SK-N-SH treated with all-trans-retinoic acid at 6 μM for 48 hours (cell line): ENCODE measurements around the gene GNGT2.
"Not testable (repeated sequence)": the region's sequence is repeated elsewhere in the genome, so short reads cannot be mapped to it uniquely, and the experiment has no call there.

ENCODE experiments used
- ATAC-seq: fragments of 200-7000 bp; cut with Tn5 transposase; 3 replicates; pipeline ENCODE4 v1.9.1; 2020; ENCODE audit warnings: mild to moderate bottlenecking, moderate library complexity
- ARNTL ChIP-seq: fragments of 450-650 bp; formaldehyde crosslinking; IDR thresholded peaks from 2 replicates; pipeline ENCODE4 v1.5.0; 2020; ENCODE audit warnings: low read depth, mild to moderate bottlenecking, moderate library complexity, borderline replicate concordance
- BACH2 ChIP-seq: fragments of 250-450 bp; sonication (Bioruptor Pico); IDR thresholded peaks from 2 replicates; pipeline ENCODE4 v1.9.0; 2021; ENCODE audit warnings: mild to moderate bottlenecking, borderline replicate concordance
- CREB5 ChIP-seq: fragments of 250-450 bp; sonication (Bioruptor Pico); IDR thresholded peaks from 2 replicates; pipeline ENCODE4 v1.5.1; 2020; ENCODE audit warnings: low read depth, mild to moderate bottlenecking, moderate library complexity
- CSDC2 ChIP-seq: fragments of 250-450 bp; sonication (Bioruptor Pico); IDR thresholded peaks from 2 replicates; pipeline ENCODE4 v1.5.0; 2020; ENCODE audit warnings: mild to moderate bottlenecking, moderate library complexity
- CSRNP3 ChIP-seq: fragments of 250-450 bp; sonication (Bioruptor Pico); IDR thresholded peaks from 2 replicates; pipeline ENCODE4 v1.5.1; 2021; ENCODE audit warnings: mild to moderate bottlenecking, moderate library complexity
- ESRRG ChIP-seq: fragments of 250-450 bp; sonication (Bioruptor Pico); IDR thresholded peaks from 2 replicates; pipeline ENCODE4 v1.6.1; 2021; ENCODE audit warnings: mild to moderate bottlenecking
- GLIS3 ChIP-seq: fragments of 250-450 bp; sonication (Bioruptor Pico); IDR thresholded peaks from 2 replicates; pipeline ENCODE4 v1.5.0; 2020; ENCODE audit warnings: mild to moderate bottlenecking, moderate library complexity
- ISL1 ChIP-seq: fragments of 250-450 bp; sonication (Bioruptor Pico); IDR thresholded peaks from 2 replicates; pipeline ENCODE4 v2.1.2; 2022; ENCODE audit warnings: mild to moderate bottlenecking, moderate library complexity
- OSR1 ChIP-seq: fragments of 250-450 bp; sonication (Bioruptor Pico); IDR thresholded peaks from 2 replicates; pipeline ENCODE4 v1.8.0; 2022; ENCODE audit warnings: moderate library complexity, mild to moderate bottlenecking, inconsistent platforms
- PATZ1 ChIP-seq: fragments of 250-450 bp; sonication (Bioruptor Pico); IDR thresholded peaks from 2 replicates; pipeline ENCODE4 v1.8.0; 2020; ENCODE audit warnings: mild to moderate bottlenecking, moderate library complexity, borderline replicate concordance
- POU6F1 ChIP-seq: fragments of 250-450 bp; sonication (Bioruptor Pico); IDR thresholded peaks from 2 replicates; pipeline ENCODE4 v1.8.0; 2021; ENCODE audit warnings: low read depth, mild to moderate bottlenecking, moderate library complexity, borderline replicate concordance
- PPARA ChIP-seq: fragments of 250-450 bp; sonication (Bioruptor Pico); IDR thresholded peaks from 2 replicates; pipeline ENCODE4 v1.5.0; 2020; ENCODE audit warnings: mild to moderate bottlenecking, borderline replicate concordance
- RARB ChIP-seq: fragments of 250-450 bp; sonication (Bioruptor Pico); IDR thresholded peaks from 2 replicates; pipeline ENCODE4 v1.8.0; 2021; ENCODE audit warnings: mild to moderate bottlenecking, moderate library complexity
- SNAI2 ChIP-seq: fragments of 250-450 bp; sonication (Bioruptor Pico); IDR thresholded peaks from 2 replicates; pipeline ENCODE4 v1.5.0; 2020; ENCODE audit warnings: mild to moderate bottlenecking, moderate library complexity
- TCF4 ChIP-seq: fragments of 250-450 bp; sonication (Bioruptor Pico); IDR thresholded peaks from 2 replicates; pipeline ENCODE4 v1.8.0; 2021; ENCODE audit warnings: mild to moderate bottlenecking, moderate library complexity, borderline replicate concordance
- TOX ChIP-seq: fragments of 250-450 bp; sonication (Bioruptor Pico); IDR thresholded peaks from 2 replicates; pipeline ENCODE4 v1.8.0; 2021; ENCODE audit warnings: mild to moderate bottlenecking, moderate library complexity, borderline replicate concordance
- TSHZ2 ChIP-seq: fragments of 250-450 bp; sonication (Bioruptor Pico); IDR thresholded peaks from 2 replicates; pipeline ENCODE4 v1.5.0; 2020; ENCODE audit warnings: mild to moderate bottlenecking, moderate library complexity
- ZC3H10 ChIP-seq: fragments of 250-450 bp; sonication (Bioruptor Pico); IDR thresholded peaks from 2 replicates; pipeline ENCODE4 v1.5.1; 2021; ENCODE audit warnings: mild to moderate bottlenecking, moderate library complexity
- ZFP3 ChIP-seq: fragments of 250-450 bp; sonication (Bioruptor Pico); IDR thresholded peaks from 2 replicates; pipeline ENCODE4 v1.5.0; 2020; ENCODE audit warnings: mild to moderate bottlenecking, moderate library complexity
- ZFP30 ChIP-seq: fragments of 450-650 bp; formaldehyde crosslinking; IDR thresholded peaks from 2 replicates; pipeline ENCODE4 v1.5.0; 2022; ENCODE audit warnings: mild to moderate bottlenecking, moderate library complexity
- ZNF565 ChIP-seq: fragments of 450-650 bp; formaldehyde crosslinking; conservative IDR thresholded peaks from 2 replicates; pipeline ENCODE4 v1.5.0; 2020; ENCODE audit warnings: low read depth, mild to moderate bottlenecking, moderate library complexity
- ZNF70 ChIP-seq: fragments of 450-650 bp; formaldehyde crosslinking; IDR thresholded peaks from 2 replicates; pipeline ENCODE4 v1.5.0; 2020; ENCODE audit warnings: mild to moderate bottlenecking, moderate library complexity
- ZNF8 ChIP-seq: fragments of 450-650 bp; formaldehyde crosslinking; IDR thresholded peaks from 2 replicates; pipeline ENCODE4 v1.5.0; 2020; ENCODE audit warnings: mild to moderate bottlenecking, moderate library complexity

The GNGT2 gene

GRCh38 chr17:49183341-49183740 lies 27.0 kb downstream of the GNGT2 start:
- TF ChIP-seq OSR1 (CRISPR knock-in tag) (no peak), PPARA (no peak), ZFP30 (CRISPR knock-in tag) (no peak)
- ATAC-seq: no peak

- ATAC-seq: no peak
- TF ChIP-seq RARB (CRISPR knock-in tag) (no peak), PPARA (no peak), OSR1 (CRISPR knock-in tag) (no peak), TCF4 (CRISPR knock-in tag) (no peak), POU6F1 (CRISPR knock-in tag) (no peak), SNAI2 (CRISPR knock-in tag) (no peak), TSHZ2 (no peak), GLIS3 (CRISPR knock-in tag) (no peak), ZNF8 (CRISPR knock-in tag) (no peak), CSDC2 (CRISPR knock-in tag) (no peak), BACH2 (CRISPR knock-in tag) (no peak), ZC3H10 (CRISPR knock-in tag) (no peak), ISL1 (no peak), CSRNP3 (CRISPR knock-in tag) (no peak), ZNF70 (CRISPR knock-in tag) (no peak), ZNF565 (CRISPR knock-in tag) (no peak), ZFP30 (CRISPR knock-in tag) (no peak), TOX (no peak), ZFP3 (no peak)
These were observed 29.3 kb downstream of the GNGT2 start for GRCh38 chr17:49180998-49181635.

GRCh38 chr17:49180303-49180702 lies 30.1 kb downstream of the GNGT2 start:
- ATAC-seq: peak; percentile 95
- TF ChIP-seq CSRNP3 (CRISPR knock-in tag) (no peak), CSDC2 (CRISPR knock-in tag) (no peak), RARB (CRISPR knock-in tag) (no peak), BACH2 (CRISPR knock-in tag) (no peak), POU6F1 (CRISPR knock-in tag) (no peak), PPARA (no peak), SNAI2 (CRISPR knock-in tag) (no peak), ISL1 (no peak), ZNF8 (CRISPR knock-in tag) (no peak), ZFP30 (CRISPR knock-in tag) (no peak), ZNF70 (CRISPR knock-in tag) (no peak), ARNTL (CRISPR knock-in tag) (no peak), GLIS3 (CRISPR knock-in tag) (no peak), PATZ1 (CRISPR knock-in tag) (no peak), CREB5 (no peak), TCF4 (CRISPR knock-in tag) (no peak), ESRRG (CRISPR knock-in tag) (no peak), ZC3H10 (CRISPR knock-in tag) (no peak), TOX (no peak)

GRCh38 chr17:49175978-49176377 lies 34.4 kb downstream of the GNGT2 start:
- ATAC-seq: not testable (repeated sequence)

- not testable (repeated sequence) for ATAC-seq
These were observed 39.7 kb downstream of the GNGT2 start for GRCh38 chr17:49170711-49171110.
